Non-pigmented ciliary epithelial cell (primary cell): ENCODE results near the gene CDYL2.

Experiments used
- DNase-seq: peaks from one replicate; pipeline ENCODE4 v3.0.0-alpha.2; 2010; ENCODE audit warnings: low read depth

CDYL2 gene

DNA sequence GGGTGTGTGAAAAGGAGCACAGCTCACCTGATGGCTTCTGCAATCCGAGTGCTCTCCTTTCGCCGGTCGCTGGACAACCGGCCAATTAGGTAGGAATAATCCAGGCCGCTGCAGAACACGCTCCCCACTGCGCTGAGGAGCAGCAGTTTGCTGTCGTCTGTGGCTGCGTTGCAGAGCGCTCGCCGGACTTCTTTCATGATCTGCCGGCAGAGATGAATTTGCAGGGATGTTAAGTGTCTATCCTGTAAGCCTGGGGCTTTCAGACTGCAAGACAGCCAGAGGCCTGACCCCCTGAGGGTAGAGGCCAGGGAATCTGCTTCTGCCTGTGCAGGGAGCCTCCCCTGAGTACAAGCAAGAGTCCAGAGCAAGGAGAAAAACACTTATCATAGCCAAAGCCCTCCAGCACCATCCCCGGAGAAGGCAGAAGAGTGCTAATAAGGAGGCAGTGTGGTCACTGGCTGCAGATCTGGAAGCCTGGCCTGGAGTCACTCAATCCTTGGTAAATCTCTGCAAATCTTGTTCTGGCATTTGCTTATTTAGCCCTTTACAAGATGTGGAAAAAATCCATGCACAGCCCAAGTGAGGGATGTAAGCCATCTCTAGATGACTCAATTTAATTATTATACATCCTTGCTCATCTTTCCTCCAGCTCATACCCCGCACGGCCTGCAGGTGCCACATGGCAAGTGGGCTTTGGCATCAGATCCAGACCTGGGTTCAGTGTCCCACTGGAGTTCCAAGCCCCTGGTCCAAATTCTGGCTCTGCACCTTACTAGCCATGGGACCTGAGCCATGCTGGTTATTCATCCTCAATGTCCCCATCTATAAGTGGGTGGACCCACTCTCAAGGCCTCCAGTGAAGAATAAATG lies 183.4 kb downstream of the CDYL2 start:
- DNase-seq: no peak

- no peak for DNase-seq
Observed at GRCh38 chr16:80619824-80620223, 184.6 kb downstream of the CDYL2 start.

DNA sequence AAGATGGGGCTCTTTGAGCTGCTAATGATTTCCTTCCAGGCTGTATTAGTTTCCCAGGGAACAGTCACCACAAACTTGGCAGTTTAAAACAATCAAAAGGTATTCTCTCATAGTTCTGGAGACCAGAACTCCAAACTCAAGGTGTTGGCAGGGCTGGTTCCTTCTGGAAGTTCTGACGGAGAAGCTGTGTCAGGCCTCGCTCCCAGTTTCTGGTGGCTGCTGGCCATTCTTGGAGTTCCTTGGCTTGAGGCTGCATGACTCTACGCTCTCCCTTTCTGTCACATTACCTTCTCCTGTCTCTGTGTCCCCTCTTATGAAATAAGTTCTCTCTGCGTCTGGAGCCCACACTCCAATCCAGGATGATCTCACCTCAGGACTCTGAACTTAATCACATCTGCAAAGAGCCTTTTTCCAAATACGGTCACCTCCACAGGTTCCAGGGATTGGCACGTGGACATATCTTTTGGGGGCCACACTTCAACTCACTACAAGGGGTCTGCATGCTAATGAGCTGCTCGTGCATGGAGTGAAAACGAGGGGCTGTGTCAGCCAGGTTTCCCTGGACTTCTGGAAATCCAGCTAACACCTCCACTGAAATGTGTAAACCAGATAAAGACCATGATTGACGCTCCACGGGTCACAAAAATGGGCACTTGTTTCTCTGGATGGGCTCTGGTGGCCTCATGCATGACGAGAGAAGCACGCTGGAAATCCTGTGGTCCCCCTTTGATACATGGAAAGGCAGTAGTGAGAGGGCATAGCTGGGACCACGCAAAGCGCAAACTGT lies 185.3 kb downstream of the CDYL2 start:
- no peak for DNase-seq

DNA sequence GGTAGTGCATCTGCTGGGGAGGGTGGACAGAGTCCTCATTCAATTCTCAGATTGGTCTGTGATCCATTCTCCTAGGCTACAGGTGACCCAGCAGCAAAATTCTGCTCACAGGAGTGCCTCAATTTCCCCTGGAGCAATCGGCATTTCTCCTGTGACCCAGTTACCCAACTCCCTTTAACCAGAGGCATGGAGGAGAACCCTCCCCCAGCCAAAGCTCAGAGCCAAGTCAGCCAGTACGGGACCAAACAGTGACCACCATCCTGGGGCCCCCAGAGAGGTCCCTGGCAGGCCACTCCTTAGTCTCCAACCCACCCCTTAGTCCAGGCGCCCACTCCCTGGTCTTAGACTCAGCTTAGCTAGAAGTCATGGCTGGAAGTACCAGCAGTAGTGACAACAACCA lies 188.0 kb downstream of the CDYL2 start:
- no peak for DNase-seq

DNA sequence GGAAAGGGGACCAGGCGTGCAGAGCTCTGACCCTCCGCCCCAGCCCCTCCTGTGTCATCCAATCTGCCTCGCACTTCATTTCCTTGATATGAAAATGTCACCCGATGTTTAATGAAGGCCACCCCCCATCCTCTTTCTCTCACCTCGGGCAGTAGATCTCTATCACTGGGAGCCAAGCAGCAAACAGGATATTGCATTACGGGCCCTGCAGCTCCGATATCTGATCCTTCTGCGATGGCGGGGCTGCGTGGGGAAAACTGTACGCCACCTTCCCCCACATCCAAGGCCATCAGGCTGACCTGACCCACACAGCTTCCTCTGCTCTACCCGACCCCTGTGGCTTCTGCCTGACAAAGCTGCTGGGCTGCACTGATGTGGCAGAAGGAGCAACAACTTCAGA lies 188.7 kb downstream of the CDYL2 start:
- DNase-seq: no peak

DNA sequence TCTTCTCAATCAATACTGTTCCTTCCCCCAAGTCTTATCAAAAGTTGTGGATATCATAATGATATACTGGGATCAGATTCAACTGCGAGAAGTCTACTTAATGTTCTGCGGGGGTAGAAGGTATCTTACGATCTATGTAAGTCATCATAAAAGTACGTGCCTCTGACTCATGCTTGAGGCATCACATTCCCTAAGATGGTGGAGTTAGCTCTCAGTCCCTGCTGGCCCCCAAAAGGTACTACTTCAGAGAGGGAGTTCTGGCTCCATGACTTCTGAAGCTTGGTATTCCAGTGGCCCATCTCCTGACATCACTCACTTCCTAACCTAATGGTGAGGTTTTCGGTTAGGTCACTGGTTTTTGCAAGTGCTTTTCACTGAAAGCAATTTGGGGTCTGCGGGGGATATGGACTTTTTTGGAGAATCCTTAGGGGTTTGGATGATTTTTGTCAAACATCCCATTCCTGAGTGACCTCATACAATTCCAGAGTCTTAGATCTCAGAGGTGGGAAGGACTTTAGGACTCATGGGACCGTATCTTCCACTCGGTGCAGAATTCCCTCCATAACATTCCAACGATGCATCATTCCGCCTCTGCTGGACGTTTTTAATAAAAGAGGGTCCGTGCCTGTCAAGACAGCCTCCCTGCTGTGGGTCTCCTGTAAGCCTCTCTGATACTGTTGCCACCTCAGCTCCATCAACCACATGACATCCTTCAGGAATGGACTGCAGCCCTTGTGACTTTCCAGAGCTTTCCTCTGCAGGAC lies 189.3 kb downstream of the CDYL2 start:
- peak; percentile 94 for DNase-seq

GRCh38 chr16:80612461-80613017 lies 191.9 kb downstream of the CDYL2 start:
- DNase-seq: no peak

DNA sequence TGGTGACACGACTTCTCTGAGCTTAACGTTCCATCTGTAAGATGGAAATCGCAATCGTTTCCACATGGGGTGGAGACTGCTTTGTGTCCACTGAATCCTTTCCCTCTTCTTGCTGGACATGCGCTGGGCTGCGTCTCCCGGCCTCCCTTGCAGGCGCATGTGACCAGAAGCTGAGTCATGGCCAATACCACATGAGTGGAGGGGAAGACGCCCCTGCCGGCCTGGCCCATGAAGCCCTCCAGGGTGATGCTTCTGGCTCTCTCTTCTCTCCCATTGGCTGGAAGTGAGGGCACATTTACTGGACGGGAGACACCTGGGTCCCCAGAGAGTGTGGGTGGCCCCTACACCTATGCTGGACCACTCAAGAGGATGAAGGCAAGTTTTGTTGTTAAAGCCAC lies 192.5 kb downstream of the CDYL2 start:
- no peak for DNase-seq

GRCh38 chr16:80611171-80611929 lies 193.0 kb downstream of the CDYL2 start:
- DNase-seq: no peak

GRCh38 chr16:80610481-80611156 lies 193.8 kb downstream of the CDYL2 start:
- no peak for DNase-seq

GRCh38 chr16:80608946-80609345 lies 195.5 kb downstream of the CDYL2 start:
- DNase-seq: no peak

- no peak for DNase-seq
Observed at GRCh38 chr16:80607204-80607603, 197.2 kb downstream of the CDYL2 start.

DNA sequence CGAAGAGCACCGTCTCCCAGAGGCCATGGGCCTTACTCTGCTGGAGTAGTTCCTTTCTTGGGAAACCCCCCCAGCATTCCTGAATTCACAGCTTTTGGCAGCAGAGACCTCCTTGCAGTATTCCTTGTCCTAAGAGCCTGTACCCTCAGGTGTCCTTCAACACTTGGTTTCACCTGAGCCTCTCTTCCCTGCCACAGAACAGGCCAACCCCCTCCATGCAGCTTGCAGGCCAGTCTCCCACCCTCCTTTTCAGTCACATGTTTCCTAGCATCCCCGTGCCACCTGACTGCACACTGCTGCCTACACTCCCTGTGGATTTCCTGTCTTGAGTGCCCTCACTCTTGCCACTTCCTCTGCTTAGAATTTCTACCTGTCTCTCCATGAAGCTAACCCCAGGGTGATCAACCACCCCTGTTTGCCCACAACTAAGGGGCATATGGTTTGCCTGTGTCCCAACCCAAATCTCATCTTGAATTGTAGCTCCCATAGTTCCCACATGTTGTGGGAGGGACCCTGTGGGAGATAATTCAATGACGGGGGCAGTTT lies 198.1 kb downstream of the CDYL2 start:
- no peak for DNase-seq

DNA sequence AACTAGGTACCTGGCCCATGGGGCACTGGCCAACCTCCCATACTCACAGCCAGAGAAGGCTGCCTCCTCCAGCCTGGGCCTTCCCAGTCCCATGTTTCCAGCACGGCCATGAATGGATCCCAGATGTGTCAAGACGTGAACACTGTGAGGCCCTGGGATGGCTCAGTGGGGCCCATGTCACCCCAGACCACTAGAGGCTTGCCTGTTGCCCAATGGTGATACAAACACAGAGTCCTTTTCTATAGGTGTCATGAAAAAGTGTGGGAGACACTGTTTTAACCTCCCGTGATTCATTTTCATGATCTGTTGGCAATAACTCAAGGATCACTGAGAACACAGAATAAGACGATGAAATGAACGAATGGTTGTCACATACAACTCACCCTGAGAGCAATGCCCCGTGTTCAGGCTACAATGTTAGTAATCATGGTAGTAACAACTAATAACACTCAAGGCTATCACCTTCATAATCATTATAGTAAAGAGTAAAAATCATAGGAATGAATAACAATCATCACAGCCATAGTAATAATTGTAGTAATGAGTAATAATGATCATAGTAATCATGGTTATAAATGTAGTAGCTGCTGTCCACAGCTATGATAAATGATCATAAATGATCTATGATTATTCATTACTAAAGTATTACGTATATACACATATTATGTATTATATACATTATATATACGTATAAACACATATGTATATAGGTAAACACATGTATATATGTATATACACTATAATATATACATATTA lies 199.6 kb downstream of the CDYL2 start:
- no peak for DNase-seq

DNA sequence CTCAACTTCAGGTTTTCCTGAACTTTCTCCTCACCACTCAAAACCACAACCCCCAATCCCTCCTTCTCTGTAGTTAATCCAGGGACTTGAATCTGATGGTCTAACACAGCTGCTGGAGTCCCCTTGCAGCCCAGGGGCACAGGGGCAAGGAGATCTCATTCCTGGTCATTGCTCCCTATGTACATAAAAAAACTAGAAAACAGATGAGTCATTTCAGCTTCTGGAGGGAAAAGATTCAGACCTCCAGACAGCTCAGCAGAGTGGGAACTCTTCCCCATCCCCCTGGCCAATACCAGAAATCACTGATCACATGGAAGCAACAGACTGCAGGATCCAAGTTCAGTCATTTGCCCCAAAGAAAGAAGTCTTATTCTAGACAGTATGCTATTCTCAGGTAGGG lies 201.5 kb downstream of the CDYL2 start:
- DNase-seq: no peak

DNA sequence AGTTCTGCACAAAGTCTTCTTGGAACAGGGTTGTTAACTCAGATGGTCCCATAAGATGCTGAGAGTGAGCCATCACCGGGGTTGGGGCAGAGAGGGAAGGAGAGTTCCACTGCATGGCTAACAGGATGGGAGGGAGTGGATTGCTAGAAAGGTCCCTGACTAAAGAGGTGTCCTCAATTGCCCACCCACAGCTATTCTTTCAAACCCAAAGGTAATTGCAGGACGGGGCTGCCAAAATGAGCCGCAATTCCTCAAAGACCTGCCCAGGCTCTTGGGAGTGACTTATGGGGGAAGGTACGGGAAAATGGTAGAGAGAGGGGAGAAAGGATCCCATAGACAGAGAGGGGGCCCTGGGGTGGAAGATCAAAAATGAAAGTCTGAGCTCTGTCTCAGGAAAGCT lies 203.2 kb downstream of the CDYL2 start:
- DNase-seq: no peak

GRCh38 chr16:80599466-80599865 lies 204.9 kb downstream of the CDYL2 start:
- DNase-seq: no peak

GRCh38 chr16:80596507-80597207 lies 207.7 kb downstream of the CDYL2 start:
- no peak for DNase-seq

DNA sequence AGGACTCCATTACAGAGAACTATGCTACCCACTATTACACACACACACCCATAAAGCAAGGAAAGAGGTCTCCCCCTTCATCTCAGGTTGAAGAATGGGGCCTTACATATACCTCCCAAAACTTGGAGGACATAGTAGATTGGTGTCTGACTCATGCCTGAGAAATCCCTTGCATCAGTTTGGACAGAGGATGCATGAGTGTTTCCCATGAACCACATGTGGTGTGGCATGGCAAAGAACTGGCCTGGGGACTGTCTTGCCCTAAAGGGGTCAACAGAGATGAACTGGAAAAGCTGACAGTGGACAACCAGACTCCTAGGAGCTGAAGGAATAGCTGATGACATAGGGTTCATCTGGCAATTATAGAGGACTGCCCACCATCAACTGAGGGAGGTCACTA lies 209.6 kb downstream of the CDYL2 start:
- no peak for DNase-seq
